NCI-H748 (cell line): Measurements from ENCODE around the gene FILIP1L.

Experiments
- DNase-seq: peaks from one replicate; lab custom pipeline; 2025; ENCODE audit not compliant: unreplicated experiment; lab: John Stamatoyannopoulos, UW

The FILIP1L gene

GRCh38 chr3:100125161-100125938, 11.0 kb upstream of the FILIP1L start:
- DNase-seq = no peak

- no peak for DNase-seq
Measured at GRCh38 chr3:100124201-100124761, 10.0 kb upstream of the FILIP1L start.

- DNase-seq = no peak
Measured at GRCh38 chr3:100123112-100123511, 8.8 kb upstream of the FILIP1L start.

GRCh38 chr3:100122321-100122720, 8.0 kb upstream of the FILIP1L start:
- no peak for DNase-seq

- no peak for DNase-seq
Measured at GRCh38 chr3:100120693-100121092, 6.4 kb upstream of the FILIP1L start.

- no peak for DNase-seq
Measured at GRCh38 chr3:100120012-100120411, 5.7 kb upstream of the FILIP1L start.

- no peak for DNase-seq
Measured at GRCh38 chr3:100117093-100117492, 2.8 kb upstream of the FILIP1L start.

- no peak for DNase-seq
Measured at GRCh38 chr3:100113723-100114412, 433 bp downstream of the FILIP1L start.

GRCh38 chr3:100111728-100112127, 2.6 kb downstream of the FILIP1L start:
- DNase-seq = no peak

- no peak for DNase-seq
Measured at GRCh38 chr3:100110162-100110561, 4.1 kb downstream of the FILIP1L start.

- DNase-seq = no peak
Measured at GRCh38 chr3:100108464-100109079, 5.7 kb downstream of the FILIP1L start.

- peak; percentile 4 for DNase-seq
Measured at GRCh38 chr3:100107221-100107814, 7.0 kb downstream of the FILIP1L start.

- no peak for DNase-seq
Measured at GRCh38 chr3:100106531-100107141, 7.7 kb downstream of the FILIP1L start.

GRCh38 chr3:100106094-100106493, 8.2 kb downstream of the FILIP1L start:
- DNase-seq = peak; percentile 10

- DNase-seq = no peak
Measured at GRCh38 chr3:100105501-100105900, 8.8 kb downstream of the FILIP1L start.

- DNase-seq = no peak
Measured at GRCh38 chr3:100104817-100105413, 9.4 kb downstream of the FILIP1L start.

GRCh38 chr3:100104442-100104798, 9.9 kb downstream of the FILIP1L start:
- no peak for DNase-seq

GRCh38 chr3:100103558-100104441, 10.5 kb downstream of the FILIP1L start:
- peak; percentile 7 for DNase-seq

- DNase-seq = no peak
Measured at GRCh38 chr3:100102757-100103156, 11.5 kb downstream of the FILIP1L start.

- DNase-seq = no peak
Measured at GRCh38 chr3:100100425-100100824, 13.9 kb downstream of the FILIP1L start.
